Endothelial cell of umbilical vein (primary cell): Measurements from ENCODE around the gene SPTBN5.

Experiments
- EZH2 ChIP-seq: IDR thresholded peaks from 2 replicates; pipeline ENCODE4 v1.6.1; 2012; ENCODE audit warnings: borderline replicate concordance, low read depth, mild to moderate bottlenecking, moderate library complexity, low read length, inconsistent platforms; ENCODE audit not compliant: severe bottlenecking
- MAX ChIP-seq: IDR thresholded peaks from 2 replicates; pipeline ENCODE4 v1.6.1; 2011; ENCODE audit not compliant: insufficient read depth, insufficient read length
- POLR2A ChIP-seq: IDR thresholded peaks from 2 replicates; pipeline ENCODE4 v1.6.1; 2012; ENCODE audit warnings: low read depth, mild to moderate bottlenecking, control low read depth, low read length
- POLR2AphosphoS5 ChIP-seq: IDR thresholded peaks from 2 replicates; pipeline ENCODE4 v1.6.1; 2012; ENCODE audit warnings: low read depth, mild to moderate bottlenecking, control low read depth, low read length, moderate library complexity; ENCODE audit not compliant: insufficient read depth
- TF ChIP-seq, protein P1 (sequence below), 2 donors: IDR thresholded peaks; 1 replicate in 1 of 2; 2 replicates in 1 of 2; pipeline ENCODE4 v1.5.1; 2011; ENCODE audit warnings: low read length in 2 of 2, mild to moderate bottlenecking in 2 of 2, moderate library complexity in 2 of 2, control low read depth in 1 of 2, inconsistent platforms in 1 of 2, low read depth in 1 of 2; ENCODE audit not compliant: insufficient read depth in 1 of 2; ENCODE audit errors: extremely low read depth in 1 of 2

- TF ChIP-seq, protein P1, sequence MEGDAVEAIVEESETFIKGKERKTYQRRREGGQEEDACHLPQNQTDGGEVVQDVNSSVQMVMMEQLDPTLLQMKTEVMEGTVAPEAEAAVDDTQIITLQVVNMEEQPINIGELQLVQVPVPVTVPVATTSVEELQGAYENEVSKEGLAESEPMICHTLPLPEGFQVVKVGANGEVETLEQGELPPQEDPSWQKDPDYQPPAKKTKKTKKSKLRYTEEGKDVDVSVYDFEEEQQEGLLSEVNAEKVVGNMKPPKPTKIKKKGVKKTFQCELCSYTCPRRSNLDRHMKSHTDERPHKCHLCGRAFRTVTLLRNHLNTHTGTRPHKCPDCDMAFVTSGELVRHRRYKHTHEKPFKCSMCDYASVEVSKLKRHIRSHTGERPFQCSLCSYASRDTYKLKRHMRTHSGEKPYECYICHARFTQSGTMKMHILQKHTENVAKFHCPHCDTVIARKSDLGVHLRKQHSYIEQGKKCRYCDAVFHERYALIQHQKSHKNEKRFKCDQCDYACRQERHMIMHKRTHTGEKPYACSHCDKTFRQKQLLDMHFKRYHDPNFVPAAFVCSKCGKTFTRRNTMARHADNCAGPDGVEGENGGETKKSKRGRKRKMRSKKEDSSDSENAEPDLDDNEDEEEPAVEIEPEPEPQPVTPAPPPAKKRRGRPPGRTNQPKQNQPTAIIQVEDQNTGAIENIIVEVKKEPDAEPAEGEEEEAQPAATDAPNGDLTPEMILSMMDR (IDR thresholded peaks at IDR 0.05; ENCODE audit: extremely low read depth in 1 of 2, insufficient read depth in 1 of 2, low read depth in 1 of 2, low read length in 2 of 2) = no peak
- no peak for TF ChIP-seq MAX
- TF ChIP-seq POLR2AphosphoS5 = no peak
- TF ChIP-seq POLR2A = no peak
- no peak for TF ChIP-seq EZH2
These were observed 7.1 kb downstream of the SPTBN5 start for GRCh38 chr15:41886741-41887140.
